ENCODE measurements around the gene MYO5A.

Gene MYO5A

GRCh38 chr15:52496776-52497470 is 31.8 kb downstream of the MYO5A start:
- Histone ChIP-seq H3K4me3 (replicated peaks; ENCODE audit: insufficient read depth, low read length) (no peak overlapping the region), H3K27me3 (ENCODE audit: insufficient read depth, poor library complexity, severe bottlenecking) (no peaks in the 10 kb centered on the region), H3K27ac (replicated peaks) (no peak overlapping the region)
- DNase-seq (ENCODE audit: low read depth in 1 of 2, low spot score in 1 of 2): peak in 1 of 2 experiments; percentile 68
- TF ChIP-seq POLR2AphosphoS5 (IDR thresholded peaks at IDR 0.05; ENCODE audit: low read depth): no peak
- no peak for TF ChIP-seq SPI1 (IDR thresholded peaks at IDR 0.05; ENCODE audit: borderline replicate concordance, low read depth)
- TF ChIP-seq REST (IDR thresholded peaks at IDR 0.05; ENCODE audit: insufficient replicate concordance, low read depth): no peak
- TF ChIP-seq GABPA (IDR thresholded peaks at IDR 0.05; ENCODE audit: low read depth): no peak
- TF ChIP-seq CTCF (IDR thresholded peaks at IDR 0.05; ENCODE audit: insufficient read depth, low read length): no peak

- no peak for DNase-seq (ENCODE audit: low read depth in 1 of 2, low spot score in 1 of 2)
- no peak overlapping the region for H3K4me3 ChIP-seq (replicated peaks; ENCODE audit: insufficient read depth, low read length)
- H3K27me3 ChIP-seq (ENCODE audit: insufficient read depth, poor library complexity, severe bottlenecking): no peaks in the 10 kb centered on the region
- no peak for TF ChIP-seq POLR2AphosphoS5 (IDR thresholded peaks at IDR 0.05; ENCODE audit: low read depth)
- TF ChIP-seq SPI1 (IDR thresholded peaks at IDR 0.05; ENCODE audit: borderline replicate concordance, low read depth): peak; percentile 74
- no peak overlapping the region for H3K27ac ChIP-seq (replicated peaks)
Measured at GRCh38 chr15:52496175-52496574, 32.5 kb downstream of the MYO5A start.

GRCh38 chr15:52495125-52495524 is 33.6 kb downstream of the MYO5A start:
- Histone ChIP-seq H3K27me3 (ENCODE audit: insufficient read depth, poor library complexity, severe bottlenecking) (no peaks in the 10 kb centered on the region), H3K4me3 (replicated peaks; ENCODE audit: insufficient read depth, low read length) (no peak overlapping the region), H3K27ac (replicated peaks) (no peak overlapping the region)
- no peak for DNase-seq (ENCODE audit: low read depth in 1 of 2, low spot score in 1 of 2)
- no peak for TF ChIP-seq POLR2AphosphoS5 (IDR thresholded peaks at IDR 0.05; ENCODE audit: low read depth)
- no peak for TF ChIP-seq CTCF (IDR thresholded peaks at IDR 0.05; ENCODE audit: insufficient read depth, low read length)
- TF ChIP-seq GABPA (IDR thresholded peaks at IDR 0.05; ENCODE audit: low read depth): no peak
- no peak for TF ChIP-seq SPI1 (IDR thresholded peaks at IDR 0.05; ENCODE audit: borderline replicate concordance, low read depth)

- no peak for DNase-seq (ENCODE audit: low read depth in 1 of 2, low spot score in 1 of 2)
Measured at GRCh38 chr15:52493968-52494367, 34.7 kb downstream of the MYO5A start.

More at GRCh38 chr15:52493968-52494367, 34.7 kb downstream of the MYO5A start:
- no peaks in the 10 kb centered on the region for H3K27me3 ChIP-seq (ENCODE audit: insufficient read depth, poor library complexity, severe bottlenecking)
- no peak overlapping the region for H3K27ac ChIP-seq (replicated peaks)
- TF ChIP-seq CTCF (IDR thresholded peaks at IDR 0.05; ENCODE audit: insufficient read depth, low read length): no peak
- no peak for TF ChIP-seq SPI1 (IDR thresholded peaks at IDR 0.05; ENCODE audit: borderline replicate concordance, low read depth)
- TF ChIP-seq POLR2AphosphoS5 (IDR thresholded peaks at IDR 0.05; ENCODE audit: low read depth): no peak
- TF ChIP-seq GABPA (IDR thresholded peaks at IDR 0.05; ENCODE audit: low read depth): no peak
- no peak for TF ChIP-seq REST (IDR thresholded peaks at IDR 0.05; ENCODE audit: insufficient replicate concordance, low read depth)
- H3K4me3 ChIP-seq (replicated peaks; ENCODE audit: insufficient read depth, low read length): no peak overlapping the region
